ENCODE measurements around the gene IL17RE. TPM values are rescaled to one million over a fixed set of nuclear protein-coding genes. Genes with fewer than 3 reads are reported as not detected.
"Not testable (repeated sequence)": the region's sequence is repeated elsewhere in the genome, so short reads cannot be mapped to it uniquely, and the experiment has no call there.

Gene IL17RE, protein sequence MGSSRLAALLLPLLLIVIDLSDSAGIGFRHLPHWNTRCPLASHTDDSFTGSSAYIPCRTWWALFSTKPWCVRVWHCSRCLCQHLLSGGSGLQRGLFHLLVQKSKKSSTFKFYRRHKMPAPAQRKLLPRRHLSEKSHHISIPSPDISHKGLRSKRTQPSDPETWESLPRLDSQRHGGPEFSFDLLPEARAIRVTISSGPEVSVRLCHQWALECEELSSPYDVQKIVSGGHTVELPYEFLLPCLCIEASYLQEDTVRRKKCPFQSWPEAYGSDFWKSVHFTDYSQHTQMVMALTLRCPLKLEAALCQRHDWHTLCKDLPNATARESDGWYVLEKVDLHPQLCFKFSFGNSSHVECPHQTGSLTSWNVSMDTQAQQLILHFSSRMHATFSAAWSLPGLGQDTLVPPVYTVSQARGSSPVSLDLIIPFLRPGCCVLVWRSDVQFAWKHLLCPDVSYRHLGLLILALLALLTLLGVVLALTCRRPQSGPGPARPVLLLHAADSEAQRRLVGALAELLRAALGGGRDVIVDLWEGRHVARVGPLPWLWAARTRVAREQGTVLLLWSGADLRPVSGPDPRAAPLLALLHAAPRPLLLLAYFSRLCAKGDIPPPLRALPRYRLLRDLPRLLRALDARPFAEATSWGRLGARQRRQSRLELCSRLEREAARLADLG
- 21.7 TPM for total RNA-seq

DNA sequence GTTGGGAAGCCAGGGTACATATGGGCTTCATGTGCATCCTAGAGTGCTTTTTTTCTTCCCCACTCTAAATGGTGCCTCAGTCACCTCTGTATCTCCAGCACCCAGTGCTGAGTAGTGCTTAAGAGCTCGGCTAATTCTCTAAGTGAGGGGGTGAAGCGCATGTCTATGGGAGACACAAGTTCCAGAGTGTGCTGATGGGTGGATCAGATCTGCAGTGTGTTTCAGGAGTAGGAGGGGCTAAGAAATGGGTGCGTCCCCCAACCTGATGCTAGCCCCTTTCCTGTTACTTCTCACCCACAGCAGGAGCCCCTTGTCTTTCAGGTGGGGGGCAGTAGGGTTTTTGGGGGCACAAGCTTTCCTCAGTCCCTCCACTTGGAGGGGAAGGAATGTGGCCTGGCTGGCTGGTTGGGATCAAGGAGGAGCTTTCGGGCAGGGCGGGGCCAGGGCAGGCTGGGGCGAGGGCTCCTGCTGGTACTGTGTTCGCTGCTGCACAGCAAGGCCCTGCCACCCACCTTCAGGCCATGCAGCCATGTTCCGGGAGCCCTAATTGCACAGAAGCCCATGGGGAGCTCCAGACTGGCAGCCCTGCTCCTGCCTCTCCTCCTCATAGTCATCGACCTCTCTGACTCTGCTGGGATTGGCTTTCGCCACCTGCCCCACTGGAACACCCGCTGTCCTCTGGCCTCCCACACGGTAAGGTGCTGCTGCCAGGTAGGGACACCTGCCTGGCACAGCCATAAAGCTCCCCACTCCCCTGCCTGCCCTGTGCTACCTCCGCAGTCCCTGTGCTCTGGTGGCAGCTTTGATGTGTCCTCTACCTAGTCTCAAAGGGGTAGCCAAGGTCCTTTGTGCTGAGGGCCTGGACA is at the start of gene IL17RE:
Gene IL17RE (plus strand): TSS at position 477 of the 866 bp plus-strand sequence. CDS start 85 bp downstream, at position 562.
- H3K9me3 ChIP-seq: no peaks in the 10 kb centered on the region
- peaks cover 0 to 6% of the 10 kb centered on the region in 2 donors for H3K4me1 ChIP-seq
- H3K27ac ChIP-seq: peak within 1 kb of the TSS; percentile 82 to 84
- peak within 1 kb of the TSS in 1 of 2 donors; percentile 60 for H3K4me3 ChIP-seq
- intact Hi-C loops (cut with DNase I): no loop called here
- TF ChIP-seq, protein P1, sequence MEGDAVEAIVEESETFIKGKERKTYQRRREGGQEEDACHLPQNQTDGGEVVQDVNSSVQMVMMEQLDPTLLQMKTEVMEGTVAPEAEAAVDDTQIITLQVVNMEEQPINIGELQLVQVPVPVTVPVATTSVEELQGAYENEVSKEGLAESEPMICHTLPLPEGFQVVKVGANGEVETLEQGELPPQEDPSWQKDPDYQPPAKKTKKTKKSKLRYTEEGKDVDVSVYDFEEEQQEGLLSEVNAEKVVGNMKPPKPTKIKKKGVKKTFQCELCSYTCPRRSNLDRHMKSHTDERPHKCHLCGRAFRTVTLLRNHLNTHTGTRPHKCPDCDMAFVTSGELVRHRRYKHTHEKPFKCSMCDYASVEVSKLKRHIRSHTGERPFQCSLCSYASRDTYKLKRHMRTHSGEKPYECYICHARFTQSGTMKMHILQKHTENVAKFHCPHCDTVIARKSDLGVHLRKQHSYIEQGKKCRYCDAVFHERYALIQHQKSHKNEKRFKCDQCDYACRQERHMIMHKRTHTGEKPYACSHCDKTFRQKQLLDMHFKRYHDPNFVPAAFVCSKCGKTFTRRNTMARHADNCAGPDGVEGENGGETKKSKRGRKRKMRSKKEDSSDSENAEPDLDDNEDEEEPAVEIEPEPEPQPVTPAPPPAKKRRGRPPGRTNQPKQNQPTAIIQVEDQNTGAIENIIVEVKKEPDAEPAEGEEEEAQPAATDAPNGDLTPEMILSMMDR (IDR thresholded peaks at IDR 0.05): no peak
- no peaks in the 10 kb centered on the region for H3K36me3 ChIP-seq
- H3K27me3 ChIP-seq: no peaks in the 10 kb centered on the region
- DNase-seq (ENCODE audit: low spot score in 2 of 2): peak in 1 of 2 donors; percentile 71

DNA sequence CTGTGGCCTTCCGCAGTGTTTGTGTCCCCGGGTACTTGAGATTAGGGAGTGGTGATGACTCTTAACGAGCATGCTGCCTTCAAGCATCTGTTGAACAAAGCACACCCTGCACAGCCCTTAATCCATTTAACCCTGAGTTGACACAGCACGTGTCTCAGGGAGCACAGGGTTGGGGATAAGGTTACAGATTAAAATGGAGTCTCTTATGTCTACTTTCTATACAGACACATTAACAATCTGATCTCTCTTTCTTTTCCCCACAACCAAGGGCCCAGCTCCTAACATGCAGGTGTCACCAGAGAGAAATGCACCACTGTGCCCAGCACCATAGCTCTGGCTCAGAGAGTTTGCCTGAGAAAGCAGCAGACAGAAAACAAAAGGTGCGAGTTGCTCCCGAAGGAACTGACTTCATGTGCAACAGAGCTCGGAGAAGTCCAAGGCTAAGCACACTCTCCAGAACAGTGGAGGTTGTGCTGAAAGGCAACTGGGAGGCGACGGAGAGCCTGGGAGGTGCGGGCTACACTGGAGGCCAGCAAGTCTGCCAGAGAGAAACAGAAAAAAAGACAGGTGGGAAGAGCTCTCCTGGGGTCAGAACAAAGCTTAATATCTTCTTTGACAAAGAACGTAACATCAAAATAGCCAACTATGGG is 48.2 kb upstream of the IL17RE start:
- H3K36me3 ChIP-seq; H3K27me3 ChIP-seq; intact Hi-C loops (cut with DNase I); H3K27ac ChIP-seq; H3K4me3 ChIP-seq; H3K4me1 ChIP-seq; H3K9me3 ChIP-seq; DNase-seq (ENCODE audit: low spot score in 2 of 2): not testable (repeated sequence)

DNA sequence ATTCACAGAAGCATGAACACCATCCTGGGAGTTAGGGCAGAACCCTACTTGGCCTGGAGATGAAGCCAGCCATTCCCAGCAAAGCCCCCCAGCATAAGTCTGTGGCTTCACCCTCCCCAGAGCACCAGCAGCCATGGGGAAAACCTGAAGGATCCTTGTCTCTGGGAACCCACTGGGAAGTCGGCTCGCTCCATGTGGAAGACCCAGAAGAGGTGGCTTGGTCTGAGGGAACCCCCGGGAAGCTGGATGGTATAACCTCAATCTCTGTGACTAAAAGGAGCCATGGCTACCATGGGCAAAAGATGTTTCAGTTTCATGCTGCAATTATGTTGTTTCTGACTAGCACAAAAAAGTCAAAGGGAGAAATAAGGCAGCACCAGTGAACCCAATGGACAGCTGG is 47.1 kb upstream of the IL17RE start:
- Histone ChIP-seq H3K9me3 (no peaks in the 10 kb centered on the region), H3K4me1 (no peaks in the 10 kb centered on the region), H3K27me3 (no peaks in the 10 kb centered on the region), H3K4me3 (no peak overlapping the region), H3K36me3 (no peaks in the 10 kb centered on the region), H3K27ac (no peak overlapping the region)
- no peak for DNase-seq (ENCODE audit: low spot score in 2 of 2)
- TF ChIP-seq, protein P1 (IDR thresholded peaks at IDR 0.05): no peak
- intact Hi-C loops (cut with DNase I): no loop called here

DNA sequence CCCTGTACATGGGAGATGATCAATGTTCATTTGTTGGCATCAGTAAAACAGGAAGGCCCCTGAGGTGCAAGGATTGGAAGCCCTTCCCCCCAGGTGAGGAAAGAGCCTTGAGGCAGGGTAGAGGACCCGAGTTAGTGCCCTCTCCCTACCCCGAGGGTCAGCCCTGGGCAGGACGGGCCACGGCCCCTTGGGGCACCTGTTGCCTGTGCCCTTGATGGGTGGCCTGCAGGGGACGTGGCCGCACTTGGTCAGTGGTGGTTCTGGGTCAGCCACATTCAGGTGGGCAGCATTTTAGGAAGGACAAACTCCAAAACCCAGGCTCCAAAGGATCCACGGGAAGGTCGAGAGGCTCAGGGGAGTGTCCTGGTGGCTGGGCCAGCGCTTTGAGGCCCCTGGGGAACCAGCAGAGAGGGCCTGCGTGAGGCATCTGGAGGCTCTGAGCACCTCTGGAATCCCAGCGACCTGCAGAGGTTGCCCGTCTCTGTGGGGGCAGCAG is 43.1 kb upstream of the IL17RE start:
- no peak overlapping the region for H3K4me3 ChIP-seq
- no peak for DNase-seq (ENCODE audit: low spot score in 2 of 2)
- TF ChIP-seq, protein P1 (IDR thresholded peaks at IDR 0.05): no peak
- intact Hi-C loops (cut with DNase I): no loop called here
- H3K36me3 ChIP-seq: no peaks in the 10 kb centered on the region
- peaks cover 0 to 7% of the 10 kb centered on the region in 2 donors for H3K4me1 ChIP-seq
- H3K27ac ChIP-seq: no peak overlapping the region
- no peaks in the 10 kb centered on the region for H3K27me3 ChIP-seq
- H3K9me3 ChIP-seq: no peaks in the 10 kb centered on the region

DNA sequence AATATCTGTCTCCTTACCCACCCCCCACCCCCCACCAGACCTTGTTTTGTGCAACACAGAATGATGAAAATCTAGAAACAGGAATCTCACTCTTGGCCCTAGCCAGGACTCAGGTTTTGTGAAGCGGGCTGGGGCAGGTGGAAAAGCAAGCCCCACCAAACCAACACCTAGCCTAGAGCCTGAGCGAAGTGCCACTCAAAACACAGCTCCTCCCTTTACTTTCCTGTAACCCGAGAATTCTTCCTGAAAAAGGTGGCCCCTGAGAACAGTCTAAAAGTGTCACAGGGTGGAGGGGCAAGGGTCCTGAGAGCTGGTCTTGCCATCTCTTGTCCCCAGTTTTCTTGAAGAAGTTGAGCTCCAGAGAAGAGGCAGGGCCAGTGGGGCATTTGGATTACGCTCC is 41.4 kb upstream of the IL17RE start:
- Histone ChIP-seq H3K4me3 (no peak overlapping the region), H3K4me1 (peaks cover 0 to 20% of the 10 kb centered on the region in 2 donors), H3K9me3 (no peaks in the 10 kb centered on the region), H3K27me3 (no peaks in the 10 kb centered on the region), H3K36me3 (no peaks in the 10 kb centered on the region), H3K27ac (no peak overlapping the region)
- no peak for DNase-seq (ENCODE audit: low spot score in 2 of 2)
- intact Hi-C loops (cut with DNase I): no loop called here
- TF ChIP-seq, protein P1 (IDR thresholded peaks at IDR 0.05): no peak

All from ascending aorta (tissue), 2 donors.